Stimulated activated CD4-positive, alpha-beta T cell treated with anti-CD3 and anti-CD28 coated beads, Interleukin-12 subunit alpha, Interleukin-12 subunit beta, amount 100 ng/mL, for 24 hours (primary cell): Measurements from ENCODE around the gene CLCN4.

Source experiments
- DNase-seq, 2 experiments: peaks; one replicate each; pipeline ENCODE4 v3.0.0-alpha.2; 2020; ENCODE audit warnings: low read depth in 2 of 2

The CLCN4 gene

DNA sequence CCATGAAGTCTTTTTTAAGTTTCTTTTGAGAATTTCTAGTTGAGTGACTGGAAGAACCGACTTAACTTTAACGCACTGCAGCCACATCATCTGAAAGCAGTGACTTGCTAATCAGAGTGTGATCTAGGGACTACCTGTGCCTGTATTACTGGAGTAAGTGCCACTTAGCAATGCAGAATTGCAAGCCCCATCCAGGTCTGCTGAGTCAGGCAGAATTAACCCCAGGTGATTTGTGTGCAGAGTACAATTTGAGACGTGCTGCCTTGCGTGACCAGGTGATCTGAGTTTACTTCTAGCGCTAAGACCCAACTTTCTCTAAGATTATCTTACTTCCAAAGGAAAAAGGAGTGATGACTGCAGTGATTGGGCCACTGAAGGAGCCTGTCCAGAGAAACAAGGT is 85.3 kb downstream of the CLCN4 start:
- no peak for DNase-seq

DNA sequence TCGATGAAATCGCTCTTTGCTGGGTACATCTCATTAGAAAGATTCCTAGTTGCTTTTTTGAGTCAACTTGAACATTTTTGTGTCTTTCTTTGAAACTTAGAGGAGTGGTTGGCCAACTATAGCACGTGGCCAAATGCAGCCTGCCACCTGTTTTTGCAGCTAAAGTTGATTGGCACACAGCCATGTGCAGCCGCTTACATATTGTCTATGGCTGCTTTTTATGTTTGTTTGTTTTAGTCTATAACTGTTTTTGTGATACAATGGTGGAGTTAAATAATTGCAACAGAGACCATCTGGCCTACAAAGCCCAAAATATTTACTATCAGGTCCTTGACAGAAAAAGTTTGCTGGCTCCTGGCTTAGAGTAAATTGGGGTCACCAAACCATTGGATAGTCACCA is 86.3 kb downstream of the CLCN4 start:
- no peak for DNase-seq

DNA sequence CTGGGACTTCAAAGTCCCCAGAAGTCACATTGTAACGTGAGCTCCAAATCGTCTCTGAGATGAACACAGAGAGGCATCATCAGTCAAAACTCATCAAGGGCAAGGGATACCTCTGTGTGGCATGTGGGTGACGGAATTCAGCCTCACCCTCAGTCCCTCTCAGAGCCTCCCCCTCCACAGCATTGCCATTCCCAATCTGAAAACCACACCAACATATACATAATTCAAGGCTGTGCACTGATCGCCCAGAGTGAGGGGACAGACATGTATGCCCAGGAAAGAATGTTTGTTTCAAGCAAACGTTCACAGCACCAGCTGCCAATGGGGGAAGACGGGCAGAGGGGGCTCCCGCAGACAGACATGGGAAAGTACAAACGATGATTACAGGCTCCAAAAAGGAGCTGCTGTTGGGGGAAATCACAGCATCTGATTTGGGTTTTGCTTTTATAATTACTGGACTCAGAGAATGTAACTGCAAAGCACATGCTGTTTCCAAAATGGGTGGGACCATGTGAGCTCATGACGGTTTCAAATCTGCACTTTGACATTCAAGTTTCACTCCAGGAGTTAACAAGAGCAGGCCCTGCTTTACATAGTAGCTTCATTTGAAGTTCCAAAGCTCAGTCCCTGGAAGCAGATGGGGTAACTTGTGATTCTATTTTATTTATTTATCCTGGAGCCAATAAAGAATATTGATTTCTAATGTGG is 88.3 kb downstream of the CLCN4 start:
- DNase-seq = no peak

DNA sequence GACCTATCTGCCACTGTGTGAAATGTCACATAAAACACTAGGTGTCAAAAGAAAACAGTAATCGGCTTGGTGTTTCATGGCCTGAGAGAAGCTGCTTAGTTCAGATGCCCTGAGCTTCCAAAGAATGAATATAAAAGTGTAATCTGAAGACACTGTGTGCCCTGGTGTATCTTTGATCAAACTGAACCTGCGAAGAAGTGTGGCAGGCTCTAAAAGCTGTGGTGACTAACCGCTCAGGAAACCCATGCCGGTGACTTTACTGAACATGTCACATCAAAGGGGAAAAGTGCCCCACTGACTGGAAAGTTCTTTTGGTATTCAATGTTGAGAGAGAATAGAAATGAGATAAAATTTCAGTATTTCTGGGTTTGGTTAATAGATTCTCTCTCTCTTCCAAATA is 89.1 kb downstream of the CLCN4 start:
- DNase-seq = no peak

DNA sequence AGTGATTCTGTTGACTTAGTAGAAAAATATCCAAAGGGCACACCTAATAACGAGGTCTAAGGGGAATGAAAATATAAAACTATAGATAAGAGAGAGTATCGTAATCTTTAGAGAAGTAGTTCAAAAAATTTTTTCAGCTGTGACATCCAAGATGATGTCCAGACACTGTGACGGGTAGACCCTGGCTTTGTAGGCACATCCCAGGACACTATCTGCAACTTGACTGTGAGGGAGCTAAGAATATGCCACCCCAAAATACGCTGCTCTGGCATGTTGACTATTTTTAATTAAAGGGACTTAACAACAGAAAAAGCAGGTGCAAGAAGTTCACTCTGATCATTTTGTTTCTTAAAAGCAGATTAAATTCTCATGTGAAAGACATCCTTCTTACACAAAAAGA is 89.5 kb downstream of the CLCN4 start:
- no peak for DNase-seq

DNA sequence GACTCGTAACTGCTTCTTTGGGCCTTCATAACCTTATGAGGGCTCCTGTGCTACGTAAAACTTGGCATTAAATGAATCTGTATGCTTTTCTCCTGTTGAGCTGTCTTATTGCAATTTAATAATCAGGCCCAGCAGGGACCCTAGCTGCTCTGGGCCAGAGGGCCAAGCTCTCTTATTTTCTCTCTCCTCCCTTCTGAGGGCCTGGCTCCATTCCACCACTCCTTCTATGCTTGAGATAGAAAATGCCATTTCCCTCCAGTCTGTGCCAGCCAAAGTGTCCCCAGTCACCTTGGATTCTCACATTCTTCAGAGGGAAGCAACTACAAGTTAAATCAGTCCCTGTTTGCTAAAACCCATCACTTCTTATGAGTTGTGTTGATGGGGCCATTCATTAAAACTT is 90.1 kb downstream of the CLCN4 start:
- no peak for DNase-seq

DNA sequence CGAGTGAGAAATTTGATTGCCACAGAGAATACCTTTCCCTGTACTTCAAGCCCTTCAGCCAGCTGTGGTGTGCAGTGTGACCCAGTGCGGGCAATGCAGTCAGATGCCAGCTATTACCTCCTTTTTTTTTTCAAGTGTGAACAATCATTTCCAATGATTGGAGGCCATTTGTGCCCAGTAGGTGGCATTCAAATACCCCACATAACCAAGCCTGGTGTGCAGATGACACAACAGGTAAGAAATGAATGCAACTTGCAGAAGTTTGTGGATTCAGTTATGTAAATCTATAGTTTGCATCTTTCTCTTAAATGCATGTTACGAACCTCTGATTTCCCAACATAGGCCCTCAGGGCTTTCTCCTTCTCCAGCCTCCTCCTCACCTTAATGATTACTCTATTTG is 98.0 kb downstream of the CLCN4 start:
- DNase-seq = no peak

DNA sequence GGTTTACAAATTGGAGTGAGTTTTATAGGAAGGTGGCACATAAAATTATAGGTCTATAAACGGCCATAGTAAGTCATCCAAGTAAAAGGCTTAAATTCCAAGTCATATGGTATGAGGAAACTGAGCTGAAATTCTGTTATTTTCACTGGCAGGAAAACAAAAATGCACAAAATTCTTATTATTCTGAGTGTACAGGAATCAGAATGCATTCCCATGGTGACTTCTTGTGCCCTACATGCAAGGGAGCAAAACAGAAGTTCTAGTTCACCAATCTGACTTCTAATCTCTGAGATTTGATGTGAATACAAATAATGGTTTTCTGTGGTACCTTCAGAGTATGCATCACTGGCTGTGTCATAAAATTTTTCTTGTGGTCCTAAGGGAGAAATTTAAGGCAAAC is 102.9 kb downstream of the CLCN4 start:
- no peak for DNase-seq

DNA sequence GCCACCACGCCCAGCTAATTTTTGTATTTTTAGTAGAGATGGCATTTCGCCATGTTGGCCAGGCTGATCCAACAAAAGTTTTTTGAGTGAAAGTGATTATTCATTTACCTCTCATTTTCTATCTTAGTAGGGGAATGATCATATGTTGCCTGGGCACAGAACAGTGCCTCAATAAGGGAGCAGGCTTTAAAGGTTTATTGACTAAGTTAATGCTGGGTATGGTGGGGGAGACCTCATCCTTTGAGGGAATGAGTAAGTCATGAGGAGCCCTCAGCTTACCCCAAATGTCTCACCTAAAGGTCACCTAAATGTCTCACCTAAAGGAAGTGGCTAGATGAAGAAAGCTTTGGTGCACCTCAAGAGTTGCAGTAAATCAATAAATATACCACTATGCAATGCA is 109.0 kb downstream of the CLCN4 start:
- DNase-seq = no peak

DNA sequence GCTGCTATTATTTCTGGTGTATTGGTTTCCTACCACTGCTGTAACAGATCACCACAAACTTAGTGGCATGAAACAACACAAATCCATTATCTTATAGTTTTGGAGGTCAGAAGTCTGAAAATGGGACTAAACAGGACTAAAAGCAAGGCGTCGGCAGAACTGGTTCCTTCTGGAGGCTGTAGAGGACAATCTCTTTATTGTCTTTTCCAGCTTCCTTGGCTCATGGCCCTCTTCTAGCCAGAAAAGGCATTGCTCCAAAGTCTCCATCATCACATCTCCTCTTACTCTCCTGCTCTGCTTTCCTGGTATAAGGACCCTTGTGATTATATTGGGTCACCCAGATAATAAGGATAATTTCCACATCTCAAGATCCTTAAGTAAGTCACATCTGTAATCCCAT is 121.9 kb downstream of the CLCN4 start:
- DNase-seq = no peak

DNA sequence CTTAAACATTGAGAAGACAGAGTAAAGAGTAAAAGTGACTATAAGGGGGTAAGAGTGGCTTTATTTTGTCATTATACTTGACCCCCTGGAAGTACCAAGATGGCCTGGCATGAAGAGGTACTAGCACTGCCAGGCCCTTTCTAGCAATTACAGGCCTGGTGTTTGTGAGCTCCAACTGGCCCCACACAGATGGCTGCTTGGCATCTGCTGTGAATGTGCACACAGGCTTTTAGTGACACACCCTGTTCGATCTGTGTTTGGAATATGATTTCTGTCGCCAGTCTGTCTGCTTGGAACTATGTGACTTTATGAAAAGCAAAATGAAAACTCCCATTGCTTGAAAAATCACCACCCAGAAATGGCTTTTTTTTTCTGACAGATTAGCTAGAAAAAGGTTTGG is 123.3 kb downstream of the CLCN4 start:
- no peak for DNase-seq

DNA sequence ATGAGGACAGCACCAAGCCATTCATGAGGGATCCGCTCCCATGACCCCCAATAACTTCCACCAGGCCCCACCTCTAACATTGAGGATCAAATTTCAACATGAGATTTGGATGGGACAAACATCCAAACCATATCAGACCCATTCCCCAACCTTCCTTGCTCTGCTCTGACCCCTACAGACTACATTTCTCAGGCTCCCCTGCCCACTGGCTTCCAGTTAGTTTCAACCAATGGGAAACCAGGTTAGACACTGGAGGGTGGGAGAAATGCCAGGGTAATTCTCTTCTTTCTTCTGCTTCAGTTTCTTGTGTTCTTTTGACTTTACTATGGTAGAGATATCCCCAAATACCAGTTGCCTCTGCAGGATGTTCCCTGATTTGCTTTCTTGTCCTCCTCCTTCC is 125.7 kb downstream of the CLCN4 start:
- no peak for DNase-seq

DNA sequence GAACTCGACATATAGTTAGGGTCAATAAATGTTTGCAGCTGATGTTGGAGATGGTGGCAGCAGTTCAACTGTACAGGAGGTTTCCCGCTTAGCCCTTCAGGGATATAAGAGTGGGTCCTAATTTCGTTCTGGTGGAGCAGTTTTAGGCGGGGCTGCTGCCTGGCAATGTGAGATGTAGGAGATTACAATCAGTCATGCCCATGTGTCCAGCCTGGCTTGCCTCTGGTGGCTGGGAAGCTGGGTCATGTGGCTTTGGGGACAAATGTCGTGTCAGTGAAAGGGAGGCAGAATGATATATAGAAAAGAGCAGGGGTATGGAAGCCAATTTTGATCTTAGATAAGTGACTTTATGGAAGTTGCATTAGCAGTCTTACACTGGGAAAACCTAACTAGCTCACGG is 129.4 kb downstream of the CLCN4 start:
- no peak for DNase-seq
